ENCODE data around the gene INPP4B.

Gene INPP4B

GRCh38 chr4:142579443-142579842 is 266.7 kb downstream of the INPP4B start:
- TF ChIP-seq CTCF (IDR thresholded peaks at IDR 0.05; ENCODE audit: control insufficient read depth, insufficient read depth, low read depth, low read length, missing control alignments) = no peak
- no peak for DNase-seq (ENCODE audit: low read depth)
- no peak overlapping the region for H3K4me3 ChIP-seq (ENCODE audit: control insufficient read depth, low read depth, low read length)

GRCh38 chr4:142574306-142574705 is 271.8 kb downstream of the INPP4B start:
- no peak for TF ChIP-seq CTCF (IDR thresholded peaks at IDR 0.05; ENCODE audit: control insufficient read depth, insufficient read depth, low read depth, low read length, missing control alignments)
- DNase-seq (ENCODE audit: low read depth) = no peak
- H3K4me3 ChIP-seq (ENCODE audit: control insufficient read depth, low read depth, low read length) = no peak overlapping the region

- TF ChIP-seq CTCF (IDR thresholded peaks at IDR 0.05; ENCODE audit: control insufficient read depth, insufficient read depth, low read depth, low read length, missing control alignments) = no peak
- DNase-seq (ENCODE audit: low read depth) = no peak
- no peak overlapping the region for H3K4me3 ChIP-seq (ENCODE audit: control insufficient read depth, low read depth, low read length)
Measured at GRCh38 chr4:142572071-142572470, 274.0 kb downstream of the INPP4B start.

DNA sequence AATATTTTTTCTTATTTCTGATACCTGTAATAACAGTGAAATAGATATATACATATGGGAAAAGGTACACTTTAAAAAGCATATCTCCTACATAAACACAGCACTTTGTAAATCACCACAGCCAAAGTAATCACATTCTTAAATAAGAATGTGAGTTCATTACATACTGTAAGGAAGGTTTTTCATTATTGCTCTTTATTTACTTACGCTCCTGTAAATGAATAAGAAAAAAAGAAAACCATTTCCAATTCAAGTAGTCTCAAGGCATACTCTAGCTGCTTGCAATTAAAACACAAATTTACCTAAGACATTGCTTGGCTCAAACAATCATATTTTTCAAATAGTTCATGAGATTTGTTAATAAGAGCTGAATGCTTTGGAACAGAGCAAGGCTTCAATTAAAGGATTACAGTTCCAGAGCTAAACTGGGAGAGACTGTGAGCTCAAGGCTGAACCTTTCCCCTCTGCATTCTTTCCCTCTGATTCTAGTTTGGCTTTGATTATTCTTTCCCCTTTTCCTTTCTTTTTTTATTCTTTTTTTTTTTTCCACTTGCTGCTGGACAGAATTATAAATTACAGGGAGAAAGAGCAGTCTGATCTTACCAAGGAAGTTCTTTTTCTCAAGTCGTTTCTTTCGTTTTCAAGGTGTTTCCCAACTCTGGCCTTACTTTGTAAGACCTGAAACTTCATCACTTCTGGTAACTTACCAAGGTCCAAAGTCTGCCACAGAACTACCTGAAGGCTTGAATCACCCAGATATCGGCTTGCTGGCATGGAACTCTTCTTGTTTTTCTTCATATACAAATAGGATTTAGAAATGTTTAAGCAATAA is 278.3 kb downstream of the INPP4B start:
- H3K4me3 ChIP-seq (ENCODE audit: control insufficient read depth, low read depth, low read length) = peak overlapping the region; percentile 21
- DNase-seq (ENCODE audit: low read depth) = no peak
- no peak for TF ChIP-seq CTCF (IDR thresholded peaks at IDR 0.05; ENCODE audit: control insufficient read depth, insufficient read depth, low read depth, low read length, missing control alignments)

DNA sequence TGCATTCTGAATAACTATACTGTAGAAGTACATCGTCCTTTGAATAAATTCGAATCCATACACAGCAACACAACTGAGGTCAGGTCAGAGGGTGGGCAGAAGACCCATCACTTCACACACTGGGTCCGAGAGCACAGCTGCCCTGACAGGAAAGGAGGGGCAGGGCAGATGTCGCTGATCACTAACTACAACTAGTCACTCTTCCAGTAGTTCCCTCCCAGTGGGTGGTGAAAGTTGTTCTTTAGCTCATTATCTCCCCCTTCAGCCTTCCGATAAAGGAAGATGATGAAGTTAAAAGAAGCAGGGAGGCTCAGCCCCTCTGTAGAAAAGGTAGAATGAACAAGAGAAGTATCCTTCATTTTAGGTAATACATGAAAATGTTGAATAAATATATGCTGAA is 278.9 kb downstream of the INPP4B start:
- TF ChIP-seq CTCF (IDR thresholded peaks at IDR 0.05; ENCODE audit: control insufficient read depth, insufficient read depth, low read depth, low read length, missing control alignments) = no peak
- H3K4me3 ChIP-seq (ENCODE audit: control insufficient read depth, low read depth, low read length) = no peak overlapping the region
- DNase-seq (ENCODE audit: low read depth) = no peak

DNA sequence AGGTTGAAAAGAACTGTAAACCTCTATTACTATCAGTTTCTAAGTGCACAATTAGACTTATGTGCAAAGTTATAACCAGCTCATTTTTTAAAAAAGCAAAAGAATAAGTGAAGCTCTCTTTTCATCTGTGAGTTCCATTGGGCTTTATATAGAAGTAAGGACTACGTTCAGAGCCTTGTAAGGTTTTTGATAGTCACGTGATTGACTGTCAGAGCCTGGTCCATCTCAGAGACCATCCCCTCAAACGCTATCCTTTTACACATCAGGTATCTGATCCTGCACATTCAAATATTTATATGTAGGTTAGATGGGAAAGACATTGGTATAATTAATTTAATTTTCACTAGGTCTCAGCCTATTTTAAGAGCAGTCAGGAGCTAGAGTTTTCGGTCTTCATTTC is 279.3 kb downstream of the INPP4B start:
- no peak for TF ChIP-seq CTCF (IDR thresholded peaks at IDR 0.05; ENCODE audit: control insufficient read depth, insufficient read depth, low read depth, low read length, missing control alignments)
- no peak for DNase-seq (ENCODE audit: low read depth)
- no peak overlapping the region for H3K4me3 ChIP-seq (ENCODE audit: control insufficient read depth, low read depth, low read length)

All from AG09309 (cell line).